CD4-positive, CD25-positive, alpha-beta regulatory T cell (primary cell): ENCODE measurements around the gene SNX20. TPM values are rescaled to one million over a fixed set of nuclear protein-coding genes. Genes with fewer than 3 reads are reported as not detected.
A peak's percentile ranks its signal among the peaks of the same experiment; 100 is the strongest.

Source experiments
- ATAC-seq, 2 donors: fragments of 150-1000 bp; cut with Tn5 transposase; one replicate each; pipeline ENCODE4 v1.10.0; 2021; ENCODE audit warnings: low read depth in 2 of 2, moderate number of reproducible peaks in 2 of 2, moderate library complexity in 1 of 2
- DNase-seq, 3 donors: peaks; one replicate each; pipeline versions ENCODE4 v3.0.0 to v3.0.0-alpha.2; 2012 to 2022; ENCODE audit warnings: mixed read lengths in 1 of 3
- H3K27ac ChIP-seq: one replicate; pipeline ENCODE4 v1.7.0; 2013; ENCODE audit warnings: mild to moderate bottlenecking, low read length; ENCODE audit not compliant: insufficient read depth, poor library complexity, severe bottlenecking
- H3K27me3 ChIP-seq: one replicate; pipeline ENCODE4 v1.7.0; 2013; ENCODE audit warnings: low read length; ENCODE audit not compliant: control insufficient read depth, insufficient read depth
- H3K36me3 ChIP-seq: one replicate; pipeline ENCODE4 v1.7.0; 2013; ENCODE audit warnings: mild to moderate bottlenecking, low read length, moderate library complexity; ENCODE audit not compliant: control insufficient read depth, insufficient read depth
- H3K4me1 ChIP-seq: 2 replicates; pipeline ENCODE4 v1.7.0; 2013; ENCODE audit warnings: mild to moderate bottlenecking, low read length; ENCODE audit not compliant: insufficient read depth, control insufficient read depth, poor library complexity, severe bottlenecking
- H3K4me3 ChIP-seq: one replicate; pipeline ENCODE4 v1.7.0; 2013; ENCODE audit warnings: low read depth, mild to moderate bottlenecking, low read length, moderate library complexity
- H3K9me3 ChIP-seq, 2 experiments: 1 replicate in 1 of 2; 2 replicates in 1 of 2; pipeline ENCODE4 v1.7.0; 2013; ENCODE audit warnings: low read length in 2 of 2, mild to moderate bottlenecking in 1 of 2, moderate library complexity in 1 of 2; ENCODE audit not compliant: control insufficient read depth in 2 of 2
- H3K27ac Mint-ChIP-seq, 3 donors: one replicate each; pipeline ENCODE4 v1.8.0; 2020 to 2022; ENCODE audit warnings: mild to moderate bottlenecking in 3 of 3, mixed read lengths in 3 of 3, moderate library complexity in 2 of 3
- H3K27me3 Mint-ChIP-seq: one replicate; pipeline ENCODE4 v1.8.0; 2022; ENCODE audit warnings: mild to moderate bottlenecking, mixed read lengths
- H3K36me3 Mint-ChIP-seq: one replicate; pipeline ENCODE4 v1.8.0; 2020; ENCODE audit warnings: mixed read lengths
- H3K4me1 Mint-ChIP-seq, 4 donors: one replicate each; pipeline ENCODE4 v1.8.0; 2020 to 2022; ENCODE audit warnings: mixed read lengths in 4 of 4, mild to moderate bottlenecking in 1 of 4
- H3K4me3 Mint-ChIP-seq, 4 donors: one replicate each; pipeline ENCODE4 v1.8.0; 2020 to 2022; ENCODE audit warnings: mild to moderate bottlenecking in 4 of 4, mixed read lengths in 4 of 4, moderate library complexity in 3 of 4
- H3K9me3 Mint-ChIP-seq, 7 donors: one replicate each; pipeline ENCODE4 v1.8.0; 2020 to 2022; ENCODE audit warnings: mixed read lengths in 7 of 7, mild to moderate bottlenecking in 3 of 7, moderate library complexity in 2 of 7
- polyA plus RNA-seq, 4 donors: library from polyadenylated mRNA; unstranded; fragments of 300-500 nt; fragmentation: Illumina TruSeq; gene quantifications; one replicate each; pipeline ENCODE4 v1.2.3, GENCODE V29; 2021
- total RNA-seq: library from RNA; stranded (reverse); gene quantifications from one replicate; pipeline ENCODE4 v1.2.3, GENCODE V29; 2022

The SNX20 gene
- total and polyA plus RNA-seq, 5 donors from 2014 or later, result 69.2 to 173 (median 130) TPM

GRCh38 chr16:50695017-50696000 is 14.2 kb upstream of the SNX20 start:
- peak overlapping the region; percentile 59 to 85 (median 82) for H3K4me3 Mint-ChIP-seq
- H3K4me3 ChIP-seq, result peak overlapping the region; percentile 80
- no peaks in the 10 kb centered on the region for H3K36me3 Mint-ChIP-seq
- H3K27me3 Mint-ChIP-seq, result no peaks in the 10 kb centered on the region
- DNase-seq (no peak), ATAC-seq (no peak)
- H3K9me3 Mint-ChIP-seq, result peaks cover 0 to 1% (median 0%) of the 10 kb centered on the region in 7 donors
- H3K27me3 ChIP-seq, result no peaks in the 10 kb centered on the region
- peaks cover 6 to 74% (median 52%) of the 10 kb centered on the region in 4 donors for H3K4me1 Mint-ChIP-seq
- H3K27ac Mint-ChIP-seq, result peak overlapping the region; percentile 87 to 97 (median 91)
- peaks cover 67% of the 10 kb centered on the region for H3K4me1 ChIP-seq
- H3K36me3 ChIP-seq, result no peaks in the 10 kb centered on the region
- H3K9me3 ChIP-seq, result no peaks in the 10 kb centered on the region
- H3K27ac ChIP-seq, result peak overlapping the region; percentile 86

- Mint-ChIP-seq H3K4me3 (peak overlapping the region; percentile 79 to 93 (median 85)), H3K9me3 (peaks cover 0 to 1% (median 0%) of the 10 kb centered on the region in 7 donors), H3K27ac (peak overlapping the region; percentile 59 to 97 (median 87)), H3K27me3 (no peaks in the 10 kb centered on the region), H3K4me1 (peaks cover 6 to 66% (median 45%) of the 10 kb centered on the region in 4 donors), H3K36me3 (no peaks in the 10 kb centered on the region)
- ATAC-seq, result no peak
- Histone ChIP-seq H3K27ac (no peak overlapping the region), H3K4me3 (peak overlapping the region; percentile 80), H3K36me3 (no peaks in the 10 kb centered on the region), H3K9me3 (no peaks in the 10 kb centered on the region), H3K27me3 (no peaks in the 10 kb centered on the region), H3K4me1 (peaks cover 56% of the 10 kb centered on the region)
- no peak for DNase-seq
These were observed 13.1 kb upstream of the SNX20 start for GRCh38 chr16:50694206-50694605.

GRCh38 chr16:50692999-50693781 is 12.1 kb upstream of the SNX20 start, which contains the start of gene NOD2:
TSS of gene NOD2 (plus strand) at chr16:50693606. CDS start at chr16:50699496, 5,890 bp downstream.
- no peaks in the 10 kb centered on the region for H3K27me3 ChIP-seq
- Mint-ChIP-seq H3K9me3 (peaks cover 0 to 1% (median 0%) of the 10 kb centered on the region in 7 donors), H3K27me3 (no peaks in the 10 kb centered on the region), H3K27ac (peak within 1 kb of the TSS; percentile 59 to 97 (median 87)), H3K4me1 (peaks cover 6 to 58% (median 41%) of the 10 kb centered on the region in 4 donors), H3K4me3 (peak within 1 kb of the TSS; percentile 79 to 93 (median 85)), H3K36me3 (no peaks in the 10 kb centered on the region)
- no peak within 1 kb of the TSS for H3K27ac ChIP-seq
- no peaks in the 10 kb centered on the region for H3K36me3 ChIP-seq
- DNase-seq (peak in 1 of 3 donors; percentile 34), ATAC-seq (peak; percentile 30 to 47)
- peak within 1 kb of the TSS; percentile 80 for H3K4me3 ChIP-seq
- peaks cover 48% of the 10 kb centered on the region for H3K4me1 ChIP-seq
- H3K9me3 ChIP-seq, result no peaks in the 10 kb centered on the region

- DNase-seq (no peak), ATAC-seq (no peak)
- Mint-ChIP-seq H3K27me3 (no peaks in the 10 kb centered on the region), H3K36me3 (no peaks in the 10 kb centered on the region), H3K4me3 (peak overlapping the region in 3 of 4 donors; percentile 73 to 92 (median 76)), H3K27ac (no peak overlapping the region), H3K9me3 (peaks cover 0 to 1% (median 0%) of the 10 kb centered on the region in 7 donors), H3K4me1 (peaks cover 6 to 54% (median 36%) of the 10 kb centered on the region in 4 donors)
- no peak overlapping the region for H3K27ac ChIP-seq
- H3K4me3 ChIP-seq, result no peak overlapping the region
- no peaks in the 10 kb centered on the region for H3K9me3 ChIP-seq
- H3K27me3 ChIP-seq, result no peaks in the 10 kb centered on the region
- peaks cover 42% of the 10 kb centered on the region for H3K4me1 ChIP-seq
- H3K36me3 ChIP-seq, result no peaks in the 10 kb centered on the region
These were observed 11.5 kb upstream of the SNX20 start for GRCh38 chr16:50692644-50692998.

- H3K36me3 Mint-ChIP-seq, result no peaks in the 10 kb centered on the region
- ATAC-seq, result no peak
- H3K27me3 Mint-ChIP-seq, result no peaks in the 10 kb centered on the region
These were observed 9.1 kb upstream of the SNX20 start for GRCh38 chr16:50690177-50690576.

GRCh38 chr16:50688867-50689266 is 7.8 kb upstream of the SNX20 start:
- Histone ChIP-seq H3K27ac (no peak overlapping the region), H3K9me3 (no peaks in the 10 kb centered on the region), H3K4me1 (peaks cover 37% of the 10 kb centered on the region), H3K4me3 (no peak overlapping the region), H3K27me3 (no peaks in the 10 kb centered on the region), H3K36me3 (no peaks in the 10 kb centered on the region)
- peak overlapping the region in 1 of 3 donors; percentile 53 for H3K27ac Mint-ChIP-seq
- H3K9me3 Mint-ChIP-seq, result no peaks in the 10 kb centered on the region
- DNase-seq (no peak), ATAC-seq (no peak)
- no peaks in the 10 kb centered on the region for H3K36me3 Mint-ChIP-seq
- H3K27me3 Mint-ChIP-seq, result no peaks in the 10 kb centered on the region
- peaks cover 15 to 52% (median 34%) of the 10 kb centered on the region in 4 donors for H3K4me1 Mint-ChIP-seq
- H3K4me3 Mint-ChIP-seq, result peak overlapping the region in 1 of 4 donors; percentile 3

More at GRCh38 chr16:50690177-50690576, 9.1 kb upstream of the SNX20 start:
- peaks cover 0 to under 1% (median 0%) of the 10 kb centered on the region in 7 donors for H3K9me3 Mint-ChIP-seq
- H3K27ac ChIP-seq, result no peak overlapping the region
- no peaks in the 10 kb centered on the region for H3K9me3 ChIP-seq
- no peaks in the 10 kb centered on the region for H3K27me3 ChIP-seq
- H3K4me3 Mint-ChIP-seq, result no peak overlapping the region
- peaks cover 36% of the 10 kb centered on the region for H3K4me1 ChIP-seq
- H3K36me3 ChIP-seq, result no peaks in the 10 kb centered on the region
- no peak overlapping the region for H3K27ac Mint-ChIP-seq
- no peak overlapping the region for H3K4me3 ChIP-seq
- DNase-seq, result no peak
- H3K4me1 Mint-ChIP-seq, result peaks cover 5 to 51% (median 34%) of the 10 kb centered on the region in 4 donors

- no peaks in the 10 kb centered on the region for H3K36me3 Mint-ChIP-seq
These were observed 7.0 kb upstream of the SNX20 start for GRCh38 chr16:50688083-50688482.

More at GRCh38 chr16:50688083-50688482, 7.0 kb upstream of the SNX20 start:
- Histone ChIP-seq H3K27me3 (no peaks in the 10 kb centered on the region), H3K4me1 (peaks cover 37% of the 10 kb centered on the region), H3K36me3 (no peaks in the 10 kb centered on the region), H3K4me3 (no peak overlapping the region), H3K9me3 (no peaks in the 10 kb centered on the region), H3K27ac (no peak overlapping the region)
- Mint-ChIP-seq H3K27me3 (no peaks in the 10 kb centered on the region), H3K4me3 (no peak overlapping the region), H3K27ac (peak overlapping the region in 1 of 3 donors; percentile 10), H3K4me1 (peaks cover 19 to 57% (median 41%) of the 10 kb centered on the region in 4 donors), H3K9me3 (no peaks in the 10 kb centered on the region)
- DNase-seq, result no peak
- ATAC-seq, result no peak
